AG09319 (cell line): ENCODE data around the gene ITPKB.

Source experiments
- DNase-seq: peaks from one replicate; pipeline ENCODE4 v3.0.0-alpha.2; 2010; ENCODE audit warnings: low read depth; ENCODE audit errors: extremely low read depth
- CTCF ChIP-seq: IDR thresholded peaks from 2 replicates; pipeline ENCODE4 v1.5.1; 2011; ENCODE audit warnings: low read depth, mild to moderate bottlenecking, inconsistent platforms, low read length, moderate library complexity

The ITPKB gene

DNA sequence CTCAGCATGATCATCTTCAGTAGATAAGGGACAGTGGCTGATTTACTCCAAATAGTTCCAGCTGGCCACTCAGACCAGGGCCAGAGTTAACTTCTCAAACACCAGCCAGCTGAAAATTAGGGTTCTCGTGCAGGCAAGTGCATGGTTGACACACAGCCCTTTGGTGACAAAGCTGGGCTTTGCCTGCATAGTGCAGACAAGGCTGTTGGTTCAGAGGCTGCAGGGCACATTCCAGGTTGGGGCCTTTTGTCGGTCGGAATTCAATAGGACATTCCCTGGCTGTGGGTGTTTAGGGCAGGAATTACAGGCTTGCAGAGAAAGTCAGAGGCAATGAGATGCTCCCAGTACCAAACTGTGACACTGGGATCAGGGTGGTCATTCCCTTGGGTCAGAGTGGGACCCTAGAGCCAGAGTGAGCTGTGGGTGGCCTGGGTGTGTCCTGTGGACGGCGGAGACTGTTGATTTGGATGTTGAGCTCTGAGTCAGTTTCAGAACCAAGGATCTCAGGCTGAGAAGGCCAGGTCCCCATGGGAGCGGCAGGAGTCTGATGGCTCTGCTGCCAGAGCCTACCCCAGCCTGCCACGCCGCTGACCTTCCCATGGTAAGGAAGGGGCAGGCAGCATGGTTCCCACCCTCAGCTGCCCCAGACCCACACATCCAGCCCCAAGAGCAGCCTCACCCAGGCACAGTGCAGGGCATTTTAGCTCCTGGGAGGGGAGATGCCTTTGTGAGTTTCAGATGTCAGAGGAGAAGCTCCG is 134.3 kb downstream of the ITPKB start:
- no peak for DNase-seq
- no peak for TF ChIP-seq CTCF

DNA sequence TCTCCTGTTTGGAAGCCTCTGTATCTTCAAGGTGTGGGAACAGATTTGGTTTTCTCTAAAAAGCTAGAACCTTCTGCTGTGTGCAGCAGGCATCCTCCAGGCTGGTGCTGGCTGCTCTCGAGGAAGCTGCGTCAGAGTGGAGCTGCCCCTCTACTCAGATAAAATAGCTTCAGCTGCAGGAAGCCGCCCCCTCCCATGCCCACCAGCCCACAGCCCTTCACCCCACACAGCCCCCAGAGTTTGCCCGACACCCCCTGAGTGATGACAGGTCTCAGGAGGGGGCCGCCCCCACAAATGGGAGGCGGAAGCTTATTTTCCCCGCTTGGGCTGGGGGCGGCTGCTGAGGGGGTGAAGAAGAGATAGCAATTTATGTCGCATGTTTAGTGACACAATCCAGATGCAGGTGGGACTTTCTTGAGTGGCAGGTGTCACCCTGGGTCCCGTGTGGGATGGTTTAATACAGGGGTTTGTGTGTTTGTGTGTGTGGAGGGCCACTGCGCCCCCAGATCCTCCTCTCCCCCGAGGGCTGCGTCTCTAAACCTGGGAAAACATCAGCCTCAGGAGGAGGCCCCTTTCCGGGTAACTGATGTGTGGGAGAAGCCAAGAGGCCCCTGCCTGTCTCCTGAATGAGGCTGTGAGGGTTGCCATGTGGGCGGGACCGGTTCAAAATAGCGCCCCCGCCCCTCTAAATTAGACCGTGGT is 135.1 kb downstream of the ITPKB start:
- no peak for DNase-seq
- no peak for TF ChIP-seq CTCF

- DNase-seq: peak; percentile 39
- TF ChIP-seq CTCF: no peak
Observed at GRCh38 chr1:226603022-226603857, 135.8 kb downstream of the ITPKB start.

- peak; percentile 85 for DNase-seq
- no peak for TF ChIP-seq CTCF
Observed at GRCh38 chr1:226602186-226603021, 136.7 kb downstream of the ITPKB start.

DNA sequence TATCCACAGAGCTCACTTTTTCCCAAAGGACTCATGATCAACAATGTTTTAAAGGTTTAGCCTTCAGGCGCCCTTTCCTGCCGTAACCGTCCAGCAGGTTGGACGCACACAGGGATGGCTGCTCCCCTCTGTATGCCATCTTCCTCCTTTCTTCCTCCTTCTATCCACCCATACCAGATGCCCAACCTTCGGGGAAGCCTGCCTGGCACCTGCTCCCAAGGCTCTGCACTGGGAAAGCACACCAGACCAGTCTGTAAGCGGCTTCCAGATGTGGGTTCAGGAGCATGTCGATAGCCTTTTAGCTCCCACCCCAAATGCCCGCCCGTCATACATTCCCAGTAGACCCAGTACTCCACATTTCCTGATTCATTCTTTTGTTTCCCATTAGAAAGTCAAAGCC is 137.6 kb downstream of the ITPKB start:
- TF ChIP-seq CTCF: no peak
- DNase-seq: no peak

- no peak for DNase-seq
- TF ChIP-seq CTCF: no peak
Observed at GRCh38 chr1:226600254-226600653, 138.8 kb downstream of the ITPKB start.
